GM10266 (cell line): ENCODE measurements around the gene GLIPR2.

Source experiments
- DNase-seq: peaks from one replicate; pipeline ENCODE4 v3.0.0; 2012; ENCODE audit errors: extremely low spot score
- TF ChIP-seq, protein P1 (sequence below): IDR thresholded peaks from 2 replicates; pipeline ENCODE4 v1.5.1; 2012; ENCODE audit warnings: mild to moderate bottlenecking, low read depth; ENCODE audit not compliant: control insufficient read depth, insufficient read depth; ENCODE audit errors: missing control alignments

Gene GLIPR2

DNA sequence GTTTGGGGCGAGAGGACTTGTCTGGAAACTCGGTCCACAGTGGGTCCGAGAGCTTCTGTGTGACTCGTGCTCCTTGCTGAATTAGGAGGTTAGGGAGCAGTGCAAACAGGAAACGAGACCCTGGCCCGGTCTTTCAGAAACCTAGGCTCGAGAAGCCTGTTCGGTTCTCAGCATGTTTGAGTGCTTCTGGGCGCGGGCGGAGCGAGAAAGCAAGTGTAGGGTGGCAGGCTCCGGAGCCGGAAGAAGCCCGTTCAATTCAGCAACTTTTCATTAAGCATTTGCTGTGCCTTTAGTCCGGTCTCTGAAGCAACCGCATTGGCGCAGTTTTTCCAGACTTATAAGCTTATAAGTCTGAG is 54.7 kb downstream of the GLIPR2 start:
- no peak for DNase-seq
- TF ChIP-seq, protein P1, sequence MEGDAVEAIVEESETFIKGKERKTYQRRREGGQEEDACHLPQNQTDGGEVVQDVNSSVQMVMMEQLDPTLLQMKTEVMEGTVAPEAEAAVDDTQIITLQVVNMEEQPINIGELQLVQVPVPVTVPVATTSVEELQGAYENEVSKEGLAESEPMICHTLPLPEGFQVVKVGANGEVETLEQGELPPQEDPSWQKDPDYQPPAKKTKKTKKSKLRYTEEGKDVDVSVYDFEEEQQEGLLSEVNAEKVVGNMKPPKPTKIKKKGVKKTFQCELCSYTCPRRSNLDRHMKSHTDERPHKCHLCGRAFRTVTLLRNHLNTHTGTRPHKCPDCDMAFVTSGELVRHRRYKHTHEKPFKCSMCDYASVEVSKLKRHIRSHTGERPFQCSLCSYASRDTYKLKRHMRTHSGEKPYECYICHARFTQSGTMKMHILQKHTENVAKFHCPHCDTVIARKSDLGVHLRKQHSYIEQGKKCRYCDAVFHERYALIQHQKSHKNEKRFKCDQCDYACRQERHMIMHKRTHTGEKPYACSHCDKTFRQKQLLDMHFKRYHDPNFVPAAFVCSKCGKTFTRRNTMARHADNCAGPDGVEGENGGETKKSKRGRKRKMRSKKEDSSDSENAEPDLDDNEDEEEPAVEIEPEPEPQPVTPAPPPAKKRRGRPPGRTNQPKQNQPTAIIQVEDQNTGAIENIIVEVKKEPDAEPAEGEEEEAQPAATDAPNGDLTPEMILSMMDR = no peak

DNA sequence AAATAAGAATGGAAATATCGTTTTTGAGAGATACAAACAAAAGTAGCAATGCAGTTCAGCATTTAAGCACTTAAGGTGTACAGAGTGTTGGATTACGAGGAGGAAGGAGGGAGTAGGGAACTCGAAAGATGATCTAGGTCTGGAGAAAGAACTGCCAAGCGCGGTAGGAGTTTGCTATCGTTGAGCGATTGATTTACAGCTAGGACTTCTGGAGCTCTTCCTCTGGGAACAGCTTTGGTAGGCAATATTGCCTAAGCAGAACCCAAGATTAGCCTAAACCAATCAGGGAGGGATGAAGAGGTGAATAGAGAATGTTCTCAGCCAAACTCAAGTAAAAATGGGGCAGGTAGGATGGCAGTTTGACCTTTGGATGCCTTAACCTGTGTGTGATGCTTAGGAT is 55.2 kb downstream of the GLIPR2 start:
- no peak for DNase-seq
- TF ChIP-seq, protein P1 = no peak

DNA sequence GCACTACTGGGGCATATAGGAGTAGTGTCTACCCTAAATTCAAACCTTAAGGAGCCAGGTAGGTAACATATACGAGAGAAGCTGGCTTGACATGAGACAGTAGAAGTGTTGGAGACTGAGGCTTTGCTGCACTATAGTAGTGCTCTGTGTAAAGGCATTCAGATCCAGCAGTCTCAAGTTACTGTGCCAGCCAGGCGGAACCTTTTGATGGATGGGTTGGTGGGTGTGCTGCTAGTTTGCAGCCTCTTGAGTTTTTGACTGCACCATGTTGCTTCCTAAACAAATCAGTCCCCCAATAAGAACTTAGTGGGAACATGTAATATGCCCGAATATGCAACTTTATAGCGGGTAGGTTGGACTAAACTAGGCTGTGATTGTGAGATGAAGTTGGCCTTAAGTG is 55.7 kb downstream of the GLIPR2 start:
- DNase-seq = no peak
- TF ChIP-seq, protein P1 = no peak

DNA sequence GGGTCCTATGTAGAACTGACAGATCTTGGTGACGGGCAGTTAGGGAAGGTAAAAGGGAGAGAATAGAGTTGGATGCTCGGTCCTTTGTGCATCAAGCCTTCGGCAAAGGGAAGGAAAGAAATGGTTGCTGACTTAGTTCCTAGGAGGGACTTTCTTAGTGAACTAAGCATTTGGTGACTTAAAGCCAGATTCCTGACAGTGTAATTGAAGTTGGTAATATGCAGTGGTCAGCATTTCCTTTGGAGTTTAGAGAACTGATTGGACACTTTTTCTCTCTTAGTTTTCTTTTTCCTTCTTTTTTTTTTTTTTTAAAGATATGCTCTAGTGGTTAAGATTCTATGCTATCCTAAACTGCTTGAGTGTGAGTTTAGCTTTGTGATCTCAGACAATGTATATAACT is 56.5 kb downstream of the GLIPR2 start:
- TF ChIP-seq, protein P1 = no peak
- no peak for DNase-seq

DNA sequence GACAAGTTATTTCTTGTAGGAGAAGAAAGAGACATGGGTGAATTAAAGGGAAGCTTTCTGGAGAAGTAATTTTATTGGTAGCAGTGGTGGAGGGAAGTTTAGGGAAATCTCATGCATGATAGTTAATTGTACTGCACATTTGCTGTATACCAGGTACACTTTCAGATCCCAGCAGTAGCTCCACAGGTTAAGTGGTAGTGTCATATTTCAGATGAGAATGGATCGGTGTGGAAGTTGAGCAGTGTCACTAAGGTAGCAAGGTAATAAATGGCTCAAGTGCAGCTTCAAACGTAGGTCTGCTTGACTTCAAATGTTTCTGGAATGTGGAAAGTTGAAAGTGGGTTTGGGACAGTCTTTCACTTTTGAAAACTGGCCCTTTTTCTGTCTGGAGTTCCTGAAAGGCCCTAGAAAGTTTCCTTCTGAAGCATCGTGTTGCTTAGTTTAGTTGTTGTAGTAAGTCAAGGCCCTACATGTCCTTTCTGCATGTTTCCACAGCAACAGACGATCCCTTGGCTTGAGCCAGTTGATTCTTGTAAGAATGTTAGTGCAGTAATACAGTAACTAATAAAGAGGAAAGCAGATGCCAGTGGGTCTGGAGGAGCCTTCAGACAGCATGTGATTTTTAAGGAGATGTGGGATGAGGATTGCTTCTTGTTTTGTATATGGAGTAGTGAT is 57.9 kb downstream of the GLIPR2 start:
- TF ChIP-seq, protein P1 = no peak
- no peak for DNase-seq

DNA sequence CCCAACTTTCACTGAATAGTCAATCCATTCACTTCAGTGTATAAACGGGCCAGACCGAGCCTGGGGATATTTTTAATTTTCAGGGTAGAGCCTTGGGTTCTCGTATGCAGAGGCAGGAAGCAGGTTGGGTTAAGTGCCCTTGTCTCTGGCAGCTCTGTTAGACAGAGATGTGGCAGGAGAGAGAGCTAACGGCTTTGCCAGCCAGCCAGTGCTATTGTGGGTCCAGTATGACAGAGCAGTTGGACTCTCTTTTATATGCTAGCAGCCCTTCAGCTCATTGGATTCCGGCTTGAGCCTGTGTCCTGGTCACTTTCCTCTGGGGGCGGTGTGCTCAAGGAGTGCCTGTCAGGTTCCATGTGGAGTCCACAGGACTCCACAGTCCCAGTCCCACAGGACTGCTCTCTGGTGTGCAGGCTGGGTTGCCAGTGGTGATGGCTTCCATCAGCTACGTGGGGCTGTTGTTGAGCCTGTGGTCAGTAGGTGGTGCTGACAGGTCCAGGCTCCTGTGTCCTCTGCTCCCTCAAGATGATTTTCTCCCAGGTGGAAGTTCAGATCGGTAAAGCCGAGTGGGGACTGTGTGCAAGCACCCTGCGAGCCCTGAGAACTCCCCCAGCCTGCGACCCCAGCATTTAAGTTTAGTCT is 68.5 kb downstream of the GLIPR2 start:
- TF ChIP-seq, protein P1 = no peak
- DNase-seq = no peak

DNA sequence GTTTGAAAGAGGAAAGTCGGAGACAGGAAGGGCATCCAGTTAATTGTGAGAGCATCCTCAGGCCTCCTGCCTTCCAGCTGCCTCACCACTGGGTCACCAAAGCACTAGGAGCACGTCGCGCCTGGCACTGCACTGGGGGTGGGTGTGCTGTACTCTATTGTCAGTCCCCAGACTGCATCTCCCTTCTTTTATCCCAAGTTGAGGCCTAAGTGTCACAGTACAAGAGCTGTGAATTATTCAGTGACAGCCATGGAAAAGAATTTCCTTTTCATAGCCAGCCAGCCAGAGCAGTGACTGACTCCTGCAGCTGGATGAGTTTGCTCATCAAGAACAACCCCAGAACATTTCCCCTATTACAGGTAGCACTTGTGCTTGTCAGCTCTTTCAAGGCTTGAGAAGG is 70.5 kb downstream of the GLIPR2 start:
- TF ChIP-seq, protein P1 = no peak
- DNase-seq = no peak
